Smooth muscle cell of the umbilical artery (primary cell): ENCODE measurements around the gene SOX12. TPM values are rescaled to one million over a fixed set of nuclear protein-coding genes. Genes with fewer than 3 reads are reported as not detected.

Source experiments
- total RNA-seq: library from RNA; depleted of rRNA; stranded (reverse); fragments of >200 nt; gene quantifications from 2 replicates; pipeline ENCODE4 v1.2.3, GENCODE V29; 2014

Gene SOX12
- total RNA-seq: 4.8 and 8.9 TPM in 2 replicates

DNA sequence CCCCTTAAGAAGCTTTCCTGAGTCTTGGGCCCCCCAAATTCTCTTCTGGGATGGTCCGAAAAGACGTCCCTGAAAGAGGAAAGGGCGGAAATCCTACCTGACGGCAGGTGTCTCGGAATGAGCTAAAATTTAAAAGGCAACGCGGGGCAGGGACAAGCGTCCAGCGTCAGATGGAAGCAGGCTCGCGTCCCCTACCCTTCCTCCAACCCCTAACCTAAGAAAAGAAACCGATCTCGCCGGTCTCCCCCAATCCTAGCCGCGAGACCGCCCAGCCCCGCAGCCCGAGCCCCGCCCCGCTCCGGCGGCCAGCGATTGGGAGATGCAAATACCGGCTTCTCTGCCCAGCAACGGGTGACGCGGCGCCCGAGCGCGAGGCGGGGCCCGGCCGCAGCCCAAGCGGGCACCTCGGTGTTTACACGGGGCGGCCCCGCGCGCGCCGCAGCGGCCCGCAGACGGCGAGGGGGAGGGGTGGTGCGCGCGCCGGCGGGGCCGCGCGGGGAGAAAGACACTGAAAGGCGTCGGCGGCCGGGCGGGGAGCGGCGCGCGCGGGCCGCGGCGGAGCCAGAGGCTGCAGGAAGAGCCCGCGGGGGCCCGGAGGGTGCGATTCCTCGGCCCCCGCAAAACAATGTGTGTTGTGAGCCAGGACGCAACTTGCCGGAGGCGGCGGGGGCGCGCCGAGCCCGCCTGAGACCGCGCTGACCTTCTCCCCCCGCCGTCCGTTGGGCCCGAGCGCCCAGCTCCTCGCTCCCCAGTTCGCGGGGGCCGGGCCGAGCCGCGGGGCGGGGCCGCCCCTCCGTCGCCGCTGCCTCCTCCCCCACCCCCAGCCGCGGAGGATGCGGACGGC, at the start of gene SOX12:
SOX12 (plus strand) TSS at position 508 of the 844 bp plus-strand sequence. CDS start 373 bp downstream, outside the sequence.

DNA sequence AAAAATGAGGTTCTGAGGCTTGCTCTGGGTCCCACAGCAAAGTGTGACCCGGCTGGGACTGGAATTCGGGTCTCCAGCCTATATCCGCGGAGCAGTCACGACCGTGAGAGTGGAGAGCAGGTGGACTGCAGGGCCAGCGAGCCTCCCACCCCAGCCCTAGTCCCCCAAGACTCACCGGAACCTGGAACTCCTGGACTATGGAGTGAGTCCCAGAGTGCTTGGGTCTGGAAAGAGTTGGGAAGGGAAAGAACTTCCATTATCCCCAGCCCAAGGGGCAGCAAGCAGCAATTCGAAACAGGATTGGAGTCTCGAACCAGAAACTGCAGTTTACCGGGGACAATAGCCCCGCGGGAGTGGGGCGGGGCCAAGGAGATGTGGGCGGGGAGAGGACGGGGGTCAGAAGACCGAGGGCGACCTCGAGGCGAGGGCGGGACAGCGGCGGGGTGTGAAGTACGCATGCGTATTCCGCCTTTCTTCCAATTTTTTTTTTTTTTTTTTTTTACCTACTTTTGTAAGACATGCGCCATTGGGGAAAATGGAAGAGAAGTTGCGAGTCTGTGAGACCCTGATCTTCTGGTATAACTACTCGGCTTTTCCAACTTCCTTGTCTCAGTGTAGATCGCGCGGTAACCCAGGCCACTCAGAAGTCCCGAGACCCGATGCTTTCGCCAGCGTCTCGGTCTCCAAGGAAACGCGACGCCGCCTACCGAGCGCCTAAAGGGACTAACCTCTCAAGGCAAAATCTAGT, 35.1 kb upstream of the SOX12 start, which contains the start of gene C20orf96:
C20orf96 (minus strand) TSS at position 667 of the 748 bp plus-strand sequence; CDS start at position 527, 140 bp downstream.

DNA sequence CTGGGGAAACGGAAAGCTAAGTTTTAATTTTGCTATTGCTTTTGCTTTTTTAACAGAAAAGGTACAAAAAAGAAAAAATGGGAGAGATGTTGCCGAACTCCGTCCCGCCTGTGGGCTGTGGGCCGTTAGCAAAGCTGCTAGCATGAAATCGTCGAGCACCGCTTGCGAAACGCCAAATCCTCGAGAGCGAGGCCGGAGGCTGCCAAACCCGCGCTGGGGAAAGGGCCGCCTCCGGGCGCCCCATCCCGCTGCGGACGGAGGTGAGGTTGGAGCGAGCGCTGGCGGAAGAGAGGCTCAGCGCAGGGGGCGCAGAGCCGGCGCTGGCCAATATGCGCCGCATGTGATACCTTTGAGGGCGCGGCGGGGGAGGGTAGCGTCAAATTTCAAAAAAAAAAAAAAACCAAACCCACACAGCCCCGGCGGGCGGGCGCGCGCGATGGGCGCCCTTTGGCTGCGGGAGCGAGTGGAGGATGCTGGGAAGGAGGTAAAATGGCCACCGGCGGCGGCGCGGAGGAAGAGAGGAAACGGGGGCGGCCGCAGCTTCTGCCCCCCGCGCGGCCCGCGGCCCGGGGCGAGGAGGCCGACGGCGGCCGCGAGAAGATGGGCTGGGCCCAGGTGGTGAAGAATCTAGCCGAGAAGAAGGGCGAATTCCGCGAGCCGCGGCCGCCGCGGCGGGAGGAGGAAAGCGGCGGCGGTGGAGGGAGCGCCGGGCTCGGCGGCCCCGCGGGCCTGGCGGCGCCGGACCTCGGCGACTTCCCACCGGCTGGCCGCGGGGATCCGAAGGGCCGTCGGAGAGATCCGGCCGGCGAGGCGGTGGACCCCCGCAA, 28.0 kb upstream of the SOX12 start, which contains the start of gene ZCCHC3:
ZCCHC3 (plus strand) TSS at position 473 of the 827 bp plus-strand sequence; CDS start at position 490, 17 bp downstream.

DNA sequence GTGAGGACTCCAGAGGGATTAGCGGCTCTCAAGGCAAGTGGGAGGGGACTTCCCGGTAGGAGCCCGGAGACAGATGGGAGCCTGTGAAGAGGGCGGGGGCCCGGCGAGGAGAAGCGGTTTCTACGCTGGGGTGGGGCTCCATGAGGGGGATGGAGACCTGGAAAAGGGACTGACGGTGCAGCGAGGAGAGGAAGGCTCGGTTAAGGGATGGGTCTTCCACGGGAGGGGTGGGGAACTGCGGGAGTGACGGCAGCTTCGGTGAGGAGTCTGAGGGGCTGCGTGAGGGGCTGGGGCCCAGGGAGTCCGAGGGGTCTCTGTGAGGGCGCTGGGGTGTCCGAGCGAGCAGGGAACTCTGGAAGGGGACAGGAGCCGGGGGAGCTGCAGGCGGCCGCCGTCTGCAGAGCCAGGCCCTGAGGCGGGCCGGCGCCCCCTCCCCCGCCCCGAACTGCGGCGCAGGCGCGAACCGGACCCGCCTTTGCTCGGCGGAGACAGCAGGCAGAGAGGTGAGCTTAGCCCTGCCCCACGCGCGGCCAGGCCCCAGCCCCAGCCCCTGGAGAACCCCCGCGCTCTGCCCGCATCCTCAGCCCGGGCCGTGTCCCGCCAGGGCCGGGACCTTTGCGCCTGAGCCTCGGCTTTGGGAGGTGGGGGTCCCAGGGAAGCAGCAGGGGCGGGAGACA, 21.4 kb downstream of the SOX12 start, which contains the start of gene NRSN2:
NRSN2 (plus strand) TSS at position 472 of the 677 bp plus-strand sequence. CDS start 2,533 bp downstream, outside the sequence.

Other genes with a start within 250 kb of the SOX12 start
- gene DEFB125, start 237.9 kb upstream of the SOX12 start, total RNA-seq: not detected in 2 replicates
- not detected in 2 replicates for gene DEFB126, start 183.0 kb upstream of the SOX12 start, total RNA-seq
- gene DEFB127, start 168.1 kb upstream of the SOX12 start, total RNA-seq: not detected in 2 replicates
- not detected in 2 replicates for gene DEFB128, start 135.8 kb upstream of the SOX12 start, total RNA-seq
- not detected in 2 replicates for gene DEFB129, start 98.3 kb upstream of the SOX12 start, total RNA-seq
- not detected in 2 replicates for gene DEFB132, start 67.8 kb upstream of the SOX12 start, total RNA-seq
- 3.9 and 4.1 TPM in 2 replicates for gene C20orf96, start 34.8 kb upstream of the SOX12 start, total RNA-seq
- gene ZCCHC3, start 28.0 kb upstream of the SOX12 start, total RNA-seq: 9.6 and 11.3 TPM in 2 replicates
- gene NRSN2, start 21.6 kb downstream of the SOX12 start, total RNA-seq: 24.9 and 40.3 TPM in 2 replicates
- 45.9 and 69.5 TPM in 2 replicates for gene TRIB3, start 55.2 kb downstream of the SOX12 start, total RNA-seq
- 65.0 and 82.0 TPM in 2 replicates for gene RBCK1, start 82.7 kb downstream of the SOX12 start, total RNA-seq
- gene TBC1D20, start 137.0 kb downstream of the SOX12 start, total RNA-seq: 45.7 and 45.8 TPM in 2 replicates
- gene CSNK2A1, start 218.2 kb downstream of the SOX12 start, total RNA-seq: 118 and 242 TPM in 2 replicates